ENCODE data around the gene HS3ST2. TPM values are rescaled to one million over a fixed set of nuclear protein-coding genes. Genes with fewer than 3 reads are reported as not detected.

The HS3ST2 gene
- total RNA-seq, 5 donors from 2014 or later (not counting 1 experiment from before 2014, with no cell fraction given), result not detected

- Histone ChIP-seq H3K4me3 (ENCODE audit: control insufficient read depth in 1 of 2, extremely low read depth in 1 of 2, low read length in 1 of 2) (no peak overlapping the region), H3K27ac (ENCODE audit: low read length) (no peak overlapping the region), H3K9me3 (no peaks in the 10 kb centered on the region), H3K4me1 (ENCODE audit: control insufficient read depth in 1 of 2, extremely low read depth in 1 of 2, insufficient read depth in 2 of 2, low read length in 2 of 2) (no peaks in the 10 kb centered on the region), H3K36me3 (ENCODE audit: control insufficient read depth in 2 of 2, extremely low read depth in 1 of 2, insufficient read depth in 1 of 2, low read length in 1 of 2) (no peaks in the 10 kb centered on the region), H3K27me3 (replicated peaks in 1 of 2; ENCODE audit: control insufficient read depth in 2 of 2, extremely low read depth in 1 of 2, insufficient read depth in 2 of 2, low read length in 1 of 2) (no peaks in the 10 kb centered on the region)
- H3K4me3 Mint-ChIP-seq, result no peak overlapping the region
- peaks cover 0 to 6% (median 0%) of the 10 kb centered on the region in 3 donors for H3K4me1 Mint-ChIP-seq
- H3K36me3 Mint-ChIP-seq, result no peaks in the 10 kb centered on the region
- ATAC-seq (replicated peaks in 1 of 4) (no peak), DNase-seq (no peak)
- H3K27ac Mint-ChIP-seq, result no peak overlapping the region
- POLR2A ChIA-PET, result no interaction called here
- no peaks in the 10 kb centered on the region for H3K9me3 Mint-ChIP-seq
- CTCF ChIA-PET, result no interaction called here
- H3K27me3 Mint-ChIP-seq, result peaks cover 15 to 17% of the 10 kb centered on the region in 2 donors
- WGBS (ENCODE audit: insufficient coverage), result 4% methylated on average over 5 of the region's 10 CpGs
Observed at GRCh38 chr16:22787466-22788192, 26.3 kb upstream of the HS3ST2 start.

DNA sequence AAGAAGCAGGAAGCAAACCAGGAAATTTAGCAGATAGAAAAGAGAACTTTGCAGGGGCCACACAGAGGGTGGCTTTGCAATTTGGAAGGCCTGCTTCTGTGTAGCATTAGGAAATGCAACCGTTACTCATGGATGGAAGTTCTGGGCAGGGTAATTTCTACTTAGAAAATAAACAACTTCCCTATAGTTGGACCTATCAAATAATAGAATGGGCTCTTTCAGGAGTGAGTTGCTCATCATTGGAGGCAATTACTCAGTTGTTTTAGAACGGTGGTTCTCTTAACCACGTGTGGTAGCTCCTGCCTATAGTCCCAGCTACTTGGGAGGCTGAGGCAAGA is 25.8 kb upstream of the HS3ST2 start:
- DNase-seq (no peak), ATAC-seq (replicated peaks in 1 of 4) (no peak)
- H3K9me3 Mint-ChIP-seq, result no peaks in the 10 kb centered on the region
- H3K4me3 ChIP-seq (ENCODE audit: control insufficient read depth in 1 of 2, extremely low read depth in 1 of 2, low read length in 1 of 2), result no peak overlapping the region
- H3K36me3 Mint-ChIP-seq, result no peaks in the 10 kb centered on the region
- H3K4me1 ChIP-seq (ENCODE audit: control insufficient read depth in 1 of 2, extremely low read depth in 1 of 2, insufficient read depth in 2 of 2, low read length in 2 of 2), result no peaks in the 10 kb centered on the region
- no peaks in the 10 kb centered on the region for H3K9me3 ChIP-seq
- H3K36me3 ChIP-seq (ENCODE audit: control insufficient read depth in 2 of 2, extremely low read depth in 1 of 2, insufficient read depth in 1 of 2, low read length in 1 of 2), result no peaks in the 10 kb centered on the region
- CTCF ChIA-PET, result no interaction called here
- POLR2A ChIA-PET, result no interaction called here
- 21% methylated on average over 2 of the region's 3 CpGs for WGBS (ENCODE audit: insufficient coverage)
- peaks cover 0 to 6% (median 0%) of the 10 kb centered on the region in 3 donors for H3K4me1 Mint-ChIP-seq
- H3K27me3 Mint-ChIP-seq, result peaks cover 15 to 16% of the 10 kb centered on the region in 2 donors
- H3K27ac Mint-ChIP-seq, result no peak overlapping the region
- H3K27me3 ChIP-seq (replicated peaks in 1 of 2; ENCODE audit: control insufficient read depth in 2 of 2, extremely low read depth in 1 of 2, insufficient read depth in 2 of 2, low read length in 1 of 2), result no peaks in the 10 kb centered on the region
- H3K27ac ChIP-seq (ENCODE audit: low read length), result no peak overlapping the region
- no peak overlapping the region for H3K4me3 Mint-ChIP-seq

DNA sequence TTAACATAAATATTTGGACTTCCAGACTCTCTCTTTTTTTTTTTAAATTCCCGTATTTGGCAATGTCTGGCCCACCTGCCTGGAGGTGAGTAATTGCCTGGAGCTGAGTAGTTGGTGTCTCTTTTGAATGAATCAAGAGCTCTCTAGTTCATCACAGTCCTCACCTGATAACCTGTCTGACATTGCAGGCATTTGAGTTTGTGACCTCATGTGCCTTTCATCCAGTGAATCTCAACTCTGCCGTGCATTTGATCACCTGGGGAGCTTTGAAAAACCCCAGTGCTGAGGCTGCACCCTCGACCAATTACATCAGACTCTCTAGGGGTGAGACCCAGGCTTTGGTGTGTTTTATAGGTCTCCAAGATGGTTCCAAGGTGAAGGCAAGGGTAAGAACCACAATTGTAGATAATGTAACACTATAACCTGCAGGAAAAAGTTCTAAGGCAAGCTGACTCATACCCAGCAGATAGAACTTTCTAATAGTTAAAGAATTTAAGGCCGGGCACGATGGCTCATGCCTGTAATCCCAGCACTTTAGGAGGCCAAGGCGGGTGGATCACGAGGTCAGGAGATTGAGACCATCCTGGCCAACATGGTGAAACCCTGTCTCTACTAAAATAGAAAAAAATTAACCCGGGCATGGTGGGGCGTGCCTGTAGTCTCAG is 24.5 kb upstream of the HS3ST2 start:
- Histone ChIP-seq H3K4me1 (ENCODE audit: control insufficient read depth in 1 of 2, extremely low read depth in 1 of 2, insufficient read depth in 2 of 2, low read length in 2 of 2) (no peaks in the 10 kb centered on the region), H3K36me3 (ENCODE audit: control insufficient read depth in 2 of 2, extremely low read depth in 1 of 2, insufficient read depth in 1 of 2, low read length in 1 of 2) (no peaks in the 10 kb centered on the region), H3K4me3 (ENCODE audit: control insufficient read depth in 1 of 2, extremely low read depth in 1 of 2, low read length in 1 of 2) (no peak overlapping the region), H3K27ac (ENCODE audit: low read length) (no peak overlapping the region), H3K27me3 (replicated peaks in 1 of 2; ENCODE audit: control insufficient read depth in 2 of 2, extremely low read depth in 1 of 2, insufficient read depth in 2 of 2, low read length in 1 of 2) (no peaks in the 10 kb centered on the region), H3K9me3 (no peaks in the 10 kb centered on the region)
- 83% methylated on average over 1 of the region's 9 CpGs for WGBS (ENCODE audit: insufficient coverage)
- H3K9me3 Mint-ChIP-seq, result peaks cover 0 to 4% (median 4%) of the 10 kb centered on the region in 3 donors
- no peak overlapping the region for H3K27ac Mint-ChIP-seq
- no peak overlapping the region for H3K4me3 Mint-ChIP-seq
- peaks cover 14 to 15% of the 10 kb centered on the region in 2 donors for H3K27me3 Mint-ChIP-seq
- CTCF ChIA-PET, result no interaction called here
- peaks cover 0 to 2% (median 0%) of the 10 kb centered on the region in 3 donors for H3K4me1 Mint-ChIP-seq
- ATAC-seq (replicated peaks in 1 of 4) (no peak), DNase-seq (no peak)
- no peaks in the 10 kb centered on the region for H3K36me3 Mint-ChIP-seq
- POLR2A ChIA-PET, result no interaction called here

GRCh38 chr16:22797551-22797950 is 16.4 kb upstream of the HS3ST2 start:
- H3K36me3 Mint-ChIP-seq, result no peaks in the 10 kb centered on the region
- peaks cover 0 to 9% (median 8%) of the 10 kb centered on the region in 3 donors for H3K9me3 Mint-ChIP-seq
- WGBS (ENCODE audit: insufficient coverage), result no CpG with 5 or more reads among the region's 2 CpGs
- no peak overlapping the region for H3K27ac Mint-ChIP-seq
- ChIA-PET CTCF (no interaction called here), POLR2A (no interaction called here)
- peaks cover 9 to 10% of the 10 kb centered on the region in 2 donors for H3K27me3 Mint-ChIP-seq
- Histone ChIP-seq H3K27me3 (replicated peaks in 1 of 2; ENCODE audit: control insufficient read depth in 2 of 2, extremely low read depth in 1 of 2, insufficient read depth in 2 of 2, low read length in 1 of 2) (peaks cover 0 to 2% of the 10 kb centered on the region in 2 experiments), H3K4me1 (ENCODE audit: control insufficient read depth in 1 of 2, extremely low read depth in 1 of 2, insufficient read depth in 2 of 2, low read length in 2 of 2) (no peaks in the 10 kb centered on the region), H3K36me3 (ENCODE audit: control insufficient read depth in 2 of 2, extremely low read depth in 1 of 2, insufficient read depth in 1 of 2, low read length in 1 of 2) (no peaks in the 10 kb centered on the region), H3K9me3 (no peaks in the 10 kb centered on the region), H3K4me3 (ENCODE audit: control insufficient read depth in 1 of 2, extremely low read depth in 1 of 2, low read length in 1 of 2) (no peak overlapping the region), H3K27ac (ENCODE audit: low read length) (no peak overlapping the region)
- no peak for DNase-seq
- ATAC-seq (replicated peaks in 1 of 4), result no peak
- no peaks in the 10 kb centered on the region for H3K4me1 Mint-ChIP-seq
- no peak overlapping the region for H3K4me3 Mint-ChIP-seq

DNA sequence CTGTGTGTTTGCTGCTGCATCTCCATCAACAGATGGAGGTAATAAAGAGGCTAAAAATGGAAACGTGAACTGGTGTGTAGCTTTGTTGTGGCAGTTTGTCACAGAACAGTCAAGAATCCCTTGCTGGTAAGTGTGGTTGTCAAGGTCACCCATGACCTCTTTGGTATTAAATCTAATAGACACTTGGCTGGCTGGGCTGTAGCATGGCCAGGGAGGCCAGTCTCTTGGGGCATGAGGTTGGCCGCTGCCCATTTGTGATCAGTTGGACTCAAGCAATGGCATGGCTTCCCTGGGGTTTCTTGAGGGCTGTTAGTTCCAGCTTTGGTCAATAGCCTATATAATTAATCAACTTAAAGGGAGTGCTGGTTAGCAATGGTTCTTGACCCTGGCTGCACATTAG is 14.8 kb upstream of the HS3ST2 start:
- H3K36me3 Mint-ChIP-seq, result no peaks in the 10 kb centered on the region
- WGBS (ENCODE audit: insufficient coverage), result 60% methylated on average over 1 of the region's 2 CpGs
- ATAC-seq (replicated peaks in 1 of 4), result no peak

DNA sequence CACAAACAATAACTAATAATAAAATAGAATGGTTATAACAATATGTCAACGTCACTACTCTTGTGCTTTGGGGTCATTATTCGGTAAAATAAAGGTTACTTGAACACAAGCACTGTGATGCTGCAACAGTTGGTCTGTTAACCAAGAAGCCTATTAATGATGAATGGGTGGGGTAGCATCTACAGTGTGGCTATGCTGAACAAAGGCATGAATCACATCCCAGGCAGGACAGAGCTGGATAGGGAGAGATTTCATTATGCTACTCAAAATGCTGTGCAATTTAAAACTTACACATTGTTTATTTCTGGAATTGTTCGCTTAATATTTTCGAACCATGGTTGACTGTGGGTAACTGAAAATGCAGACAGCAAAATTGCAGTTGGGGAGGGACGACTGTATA is 9.1 kb upstream of the HS3ST2 start:
- H3K27ac Mint-ChIP-seq, result no peak overlapping the region
- no peaks in the 10 kb centered on the region for H3K4me1 Mint-ChIP-seq
- ATAC-seq (replicated peaks in 1 of 4), result no peak
- no peak for DNase-seq
- Histone ChIP-seq H3K27me3 (replicated peaks in 1 of 2; ENCODE audit: control insufficient read depth in 2 of 2, extremely low read depth in 1 of 2, insufficient read depth in 2 of 2, low read length in 1 of 2) (no peaks in the 10 kb centered on the region), H3K27ac (ENCODE audit: low read length) (no peak overlapping the region), H3K36me3 (ENCODE audit: control insufficient read depth in 2 of 2, extremely low read depth in 1 of 2, insufficient read depth in 1 of 2, low read length in 1 of 2) (no peaks in the 10 kb centered on the region), H3K4me3 (ENCODE audit: control insufficient read depth in 1 of 2, extremely low read depth in 1 of 2, low read length in 1 of 2) (no peak overlapping the region), H3K9me3 (no peaks in the 10 kb centered on the region), H3K4me1 (ENCODE audit: control insufficient read depth in 1 of 2, extremely low read depth in 1 of 2, insufficient read depth in 2 of 2, low read length in 2 of 2) (no peaks in the 10 kb centered on the region)
- peaks cover 13 to 15% of the 10 kb centered on the region in 2 donors for H3K27me3 Mint-ChIP-seq
- peaks cover 0 to 3% (median 0%) of the 10 kb centered on the region in 3 donors for H3K9me3 Mint-ChIP-seq
- no peaks in the 10 kb centered on the region for H3K36me3 Mint-ChIP-seq
- CTCF ChIA-PET, result no interaction called here
- POLR2A ChIA-PET, result no interaction called here
- 76% methylated on average over 3 of the region's 5 CpGs for WGBS (ENCODE audit: insufficient coverage)
- H3K4me3 Mint-ChIP-seq, result no peak overlapping the region

More for the DNA sequence above, 14.8 kb upstream of the HS3ST2 start:
- Mint-ChIP-seq H3K4me1 (no peaks in the 10 kb centered on the region), H3K9me3 (peaks cover 0 to 10% (median 8%) of the 10 kb centered on the region in 3 donors), H3K27me3 (peaks cover 18 to 21% of the 10 kb centered on the region in 2 donors), H3K4me3 (no peak overlapping the region), H3K27ac (no peak overlapping the region)
- H3K27ac ChIP-seq (ENCODE audit: low read length), result no peak overlapping the region
- peaks cover 0 to 2% of the 10 kb centered on the region in 2 experiments for H3K27me3 ChIP-seq (replicated peaks in 1 of 2; ENCODE audit: control insufficient read depth in 2 of 2, extremely low read depth in 1 of 2, insufficient read depth in 2 of 2, low read length in 1 of 2)
- CTCF ChIA-PET, result no interaction called here
- no peak for DNase-seq
- no peak overlapping the region for H3K4me3 ChIP-seq (ENCODE audit: control insufficient read depth in 1 of 2, extremely low read depth in 1 of 2, low read length in 1 of 2)
- H3K36me3 ChIP-seq (ENCODE audit: control insufficient read depth in 2 of 2, extremely low read depth in 1 of 2, insufficient read depth in 1 of 2, low read length in 1 of 2), result no peaks in the 10 kb centered on the region
- no peaks in the 10 kb centered on the region for H3K9me3 ChIP-seq
- H3K4me1 ChIP-seq (ENCODE audit: control insufficient read depth in 1 of 2, extremely low read depth in 1 of 2, insufficient read depth in 2 of 2, low read length in 2 of 2), result no peaks in the 10 kb centered on the region
- POLR2A ChIA-PET, result no interaction called here

Measured in T-cell (primary cell).